CD4-positive, alpha-beta memory T cell (primary cell): ENCODE data around the gene DPEP3. TPM values are rescaled to one million over a fixed set of nuclear protein-coding genes. Genes with fewer than 3 reads are reported as not detected.
"Not testable (repeated sequence)": the region's sequence is repeated elsewhere in the genome, so short reads cannot be mapped to it uniquely, and the experiment has no call there.

Source experiments
- CTCF ChIA-PET: fragments of 350-600 bp; sonication (Branson Sonifier 250); formaldehyde crosslinking; loops from one replicate; lab custom pipeline; 2021; ENCODE audit warnings: inconsistent platforms; ENCODE audit not compliant: partially characterized antibody; lab: Charles Lee
- POLR2A ChIA-PET: fragments of 350-600 bp; sonication (Branson Sonifier 250); formaldehyde crosslinking; loops from one replicate; lab custom pipeline; 2021; ENCODE audit not compliant: partially characterized antibody; lab: Charles Lee
- DNase-seq, 5 donors: peaks; one replicate each; pipeline versions ENCODE4 v3.0.0 to v3.0.0-alpha.2; 2020 to 2022; ENCODE audit warnings: mixed read lengths in 1 of 5
- H3K27ac ChIP-seq: one replicate; pipeline ENCODE4 v1.7.0; 2013; ENCODE audit warnings: low read depth, low read length
- H3K27me3 ChIP-seq: 2 replicates; pipeline ENCODE4 v1.7.0; 2013; ENCODE audit warnings: mild to moderate bottlenecking, low read length, moderate library complexity; ENCODE audit not compliant: insufficient read depth
- H3K36me3 ChIP-seq: 2 replicates; pipeline ENCODE4 v1.7.0; 2013; ENCODE audit warnings: mild to moderate bottlenecking, low read length, moderate library complexity; ENCODE audit not compliant: insufficient read depth
- H3K4me1 ChIP-seq: 2 replicates; pipeline ENCODE4 v1.7.0; 2013; ENCODE audit warnings: mild to moderate bottlenecking, low read length, moderate library complexity; ENCODE audit not compliant: insufficient read depth
- H3K4me3 ChIP-seq, 2 donors: one replicate each; pipeline ENCODE4 v1.7.0; 2013; ENCODE audit warnings: low read length in 2 of 2, mild to moderate bottlenecking in 1 of 2
- H3K9me3 ChIP-seq, 2 donors: one replicate each; pipeline ENCODE4 v1.7.0; 2013; ENCODE audit warnings: low read length in 2 of 2, control low read depth in 1 of 2; ENCODE audit not compliant: control insufficient read depth in 1 of 2
- H3K27ac Mint-ChIP-seq, 7 donors: one replicate each; pipeline ENCODE4 v1.8.0; 2020 to 2021; ENCODE audit warnings: mixed read lengths in 7 of 7, mild to moderate bottlenecking in 6 of 7, inconsistent platforms in 3 of 7, moderate library complexity in 3 of 7
- H3K27me3 Mint-ChIP-seq, 2 donors: one replicate each; pipeline ENCODE4 v1.8.0; 2020 to 2021; ENCODE audit warnings: mixed read lengths in 2 of 2
- H3K36me3 Mint-ChIP-seq, 2 donors: one replicate each; pipeline ENCODE4 v1.8.0; 2020 to 2021; ENCODE audit warnings: mixed read lengths in 2 of 2, inconsistent platforms in 1 of 2, mild to moderate bottlenecking in 1 of 2
- H3K4me1 Mint-ChIP-seq, 4 donors: one replicate each; pipeline ENCODE4 v1.8.0; 2020 to 2021; ENCODE audit warnings: mixed read lengths in 4 of 4, mild to moderate bottlenecking in 1 of 4
- H3K4me3 Mint-ChIP-seq, 8 donors: one replicate each; pipeline ENCODE4 v1.8.0; 2020 to 2021; ENCODE audit warnings: mixed read lengths in 8 of 8, mild to moderate bottlenecking in 7 of 8, moderate library complexity in 6 of 8, inconsistent platforms in 3 of 8
- H3K9me3 Mint-ChIP-seq, 8 donors: one replicate each; pipeline ENCODE4 v1.8.0; 2020 to 2021; ENCODE audit warnings: mixed read lengths in 8 of 8, mild to moderate bottlenecking in 5 of 8, inconsistent platforms in 3 of 8, moderate library complexity in 1 of 8
- intact Hi-C: fragments of 100-400 bp; cut with micrococcal nuclease; formaldehyde crosslinking; loops from one replicate; pipeline ENCODE4 v1.15.1; 2023
- polyA plus RNA-seq, 2 donors: library from polyadenylated mRNA; unstranded; fragments of 300-500 nt; fragmentation: Illumina TruSeq; gene quantifications; one replicate each; pipeline ENCODE4 v1.2.3, GENCODE V29; 2021
- total RNA-seq, 2 experiments: library from RNA; stranded (reverse); gene quantifications; one replicate each; pipeline ENCODE4 v1.2.3, GENCODE V29; 2021

DPEP3 gene
- total and polyA plus RNA-seq, 4 experiments from 2014 or later = 0.91 to 1.2 TPM; not detected in 2

GRCh38 chr16:67976205-67976604 lies 4.1 kb downstream of the DPEP3 start:
- H3K4me1 ChIP-seq = no peaks in the 10 kb centered on the region
- CTCF ChIA-PET = no interaction called here
- H3K27ac ChIP-seq = no peak overlapping the region
- no peak for DNase-seq
- POLR2A ChIA-PET = no interaction called here
- H3K4me3 ChIP-seq = no peak overlapping the region
- H3K9me3 ChIP-seq = no peaks in the 10 kb centered on the region
- Mint-ChIP-seq H3K27me3 (peaks cover 1 to 3% of the 10 kb centered on the region in 2 donors), H3K4me1 (no peaks in the 10 kb centered on the region), H3K9me3 (no peaks in the 10 kb centered on the region), H3K27ac (no peak overlapping the region), H3K36me3 (no peaks in the 10 kb centered on the region), H3K4me3 (no peak overlapping the region)
- no peaks in the 10 kb centered on the region for H3K27me3 ChIP-seq
- H3K36me3 ChIP-seq = no peaks in the 10 kb centered on the region
- intact Hi-C loops = no loop called here

- no peaks in the 10 kb centered on the region for H3K27me3 ChIP-seq
- ChIA-PET CTCF (no interaction called here), POLR2A (no interaction called here)
- no peaks in the 10 kb centered on the region for H3K9me3 ChIP-seq
- Mint-ChIP-seq H3K27me3 (peaks cover 1 to 3% of the 10 kb centered on the region in 2 donors), H3K4me3 (no peak overlapping the region), H3K27ac (no peak overlapping the region), H3K36me3 (no peaks in the 10 kb centered on the region), H3K9me3 (no peaks in the 10 kb centered on the region), H3K4me1 (no peaks in the 10 kb centered on the region)
- H3K36me3 ChIP-seq = no peaks in the 10 kb centered on the region
- no peak for DNase-seq
- no peak overlapping the region for H3K4me3 ChIP-seq
- intact Hi-C loops = no loop called here
- no peak overlapping the region for H3K27ac ChIP-seq
- no peaks in the 10 kb centered on the region for H3K4me1 ChIP-seq
Measured at GRCh38 chr16:67975321-67976105, 4.8 kb downstream of the DPEP3 start.

GRCh38 chr16:67972285-67972684 lies 8.0 kb downstream of the DPEP3 start:
- H3K9me3 Mint-ChIP-seq, H3K9me3 ChIP-seq, H3K27me3 ChIP-seq, H3K4me3 Mint-ChIP-seq, H3K36me3 ChIP-seq, H3K27me3 Mint-ChIP-seq, H3K27ac Mint-ChIP-seq, H3K36me3 Mint-ChIP-seq, POLR2A ChIA-PET, H3K27ac ChIP-seq, H3K4me3 ChIP-seq, H3K4me1 ChIP-seq, DNase-seq, intact Hi-C loops: not testable (repeated sequence)
- H3K4me1 Mint-ChIP-seq = peaks cover 7 to 18% (median 12%) of the 10 kb centered on the region in 4 donors
- CTCF ChIA-PET = interaction anchor here (0.6 to 0.7 kb wide), 2 partner anchors 22 to 26 kb away, joined by 3 to 4 read pairs; no protein-coding TSS in a partner anchor

GRCh38 chr16:67971111-67971510 lies 9.2 kb downstream of the DPEP3 start:
- Histone ChIP-seq H3K4me3 (no peak overlapping the region), H3K27me3 (no peaks in the 10 kb centered on the region), H3K9me3 (no peaks in the 10 kb centered on the region), H3K36me3 (no peaks in the 10 kb centered on the region), H3K4me1 (peaks cover 17% of the 10 kb centered on the region), H3K27ac (no peak overlapping the region)
- H3K36me3 Mint-ChIP-seq = peaks cover 0 to 7% of the 10 kb centered on the region in 2 donors
- peak overlapping the region in 3 of 7 donors; percentile 3 to 57 (median 52) for H3K27ac Mint-ChIP-seq
- ChIA-PET POLR2A (interaction anchor here (1.0 kb wide), 1 partner anchor 34 kb away, joined by 3 read pairs; the partner anchor contains the start of gene PSMB10), CTCF (interaction anchor here (0.7 kb wide), 1 partner anchor 87 kb away, joined by 3 read pairs; no protein-coding TSS in a partner anchor)
- peaks cover 0 to 3% of the 10 kb centered on the region in 2 donors for H3K27me3 Mint-ChIP-seq
- peaks cover 11 to 26% (median 19%) of the 10 kb centered on the region in 4 donors for H3K4me1 Mint-ChIP-seq
- intact Hi-C loops = no loop called here
- H3K9me3 Mint-ChIP-seq = no peaks in the 10 kb centered on the region
- H3K4me3 Mint-ChIP-seq = peak overlapping the region in 3 of 8 donors; percentile 52 to 63 (median 60)
- no peak for DNase-seq

GRCh38 chr16:67969254-67970039 lies 10.9 kb downstream of the DPEP3 start:
- CTCF ChIA-PET = no interaction called here
- peaks cover 0 to 9% of the 10 kb centered on the region in 2 donors for H3K36me3 Mint-ChIP-seq
- peak in 3 of 5 donors; percentile 22 to 39 (median 28) for DNase-seq
- peak overlapping the region; percentile 88 to 99 (median 96) for H3K4me3 Mint-ChIP-seq
- peaks cover 12 to 37% (median 19%) of the 10 kb centered on the region in 4 donors for H3K4me1 Mint-ChIP-seq
- POLR2A ChIA-PET = interaction anchor here (0.6 to 4.7 kb wide), 6 partner anchors 10 to 436 kb away, joined by 3 to 49 read pairs (median 5); partner anchors contain the start of genes NFATC3 and PSMB10
- H3K27ac Mint-ChIP-seq = peak overlapping the region; percentile 83 to 98 (median 95)
- Histone ChIP-seq H3K4me3 (peak overlapping the region; percentile 84 to 91), H3K27me3 (no peaks in the 10 kb centered on the region), H3K4me1 (peaks cover 17% of the 10 kb centered on the region), H3K27ac (peak overlapping the region; percentile 63), H3K9me3 (no peaks in the 10 kb centered on the region), H3K36me3 (no peaks in the 10 kb centered on the region)
- intact Hi-C loops = loop anchor here (1.0 to 2.0 kb wide), 2 partner anchors 33 to 54 kb away; partner anchors contain the start of genes DDX28, DUS2 and PSMB10
- H3K27me3 Mint-ChIP-seq = no peaks in the 10 kb centered on the region
- H3K9me3 Mint-ChIP-seq = no peaks in the 10 kb centered on the region

- intact Hi-C loops = loop anchor here (1.0 to 2.0 kb wide), 2 partner anchors 32 to 55 kb away; partner anchors contain the start of genes DDX28, DUS2 and PSMB10
- H3K4me1 Mint-ChIP-seq = peaks cover 12 to 39% (median 19%) of the 10 kb centered on the region in 4 donors
- Histone ChIP-seq H3K9me3 (no peaks in the 10 kb centered on the region), H3K27me3 (no peaks in the 10 kb centered on the region), H3K36me3 (no peaks in the 10 kb centered on the region), H3K4me1 (peaks cover 17% of the 10 kb centered on the region), H3K4me3 (peak within 1 kb of the TSS; percentile 84 to 91), H3K27ac (peak within 1 kb of the TSS; percentile 63)
- H3K27ac Mint-ChIP-seq = peak within 1 kb of the TSS; percentile 83 to 98 (median 95)
- peak within 1 kb of the TSS; percentile 88 to 99 (median 97) for H3K4me3 Mint-ChIP-seq
- peak; percentile 80 to 90 (median 83) for DNase-seq
- H3K27me3 Mint-ChIP-seq = no peaks in the 10 kb centered on the region
- CTCF ChIA-PET = interaction anchor here (1.1 kb wide), 1 partner anchor 27 kb away, joined by 3 read pairs; no protein-coding TSS in a partner anchor
- POLR2A ChIA-PET = interaction anchor here (0.6 to 4.7 kb wide), 8 partner anchors 9 to 435 kb away, joined by 3 to 49 read pairs (median 4); partner anchors contain the start of gene PSMB10
- H3K36me3 Mint-ChIP-seq = peaks cover 0 to 9% of the 10 kb centered on the region in 2 donors
- no peaks in the 10 kb centered on the region for H3K9me3 Mint-ChIP-seq
Measured at GRCh38 chr16:67968400-67969253, 11.7 kb downstream of the DPEP3 start, which contains the start of gene SLC12A4. Gene SLC12A4, minus strand, starts transcription at chr16:67968637. Its CDS starts 84 bp downstream, at chr16:67968553.
